ENCODE results near the gene ATXN7L1. TPM values are rescaled to one million over a fixed set of nuclear protein-coding genes. Genes with fewer than 3 reads are reported as not detected.

Gene ATXN7L1
- total RNA-seq, 1 donor from 2014 or later = 12.9 TPM

DNA sequence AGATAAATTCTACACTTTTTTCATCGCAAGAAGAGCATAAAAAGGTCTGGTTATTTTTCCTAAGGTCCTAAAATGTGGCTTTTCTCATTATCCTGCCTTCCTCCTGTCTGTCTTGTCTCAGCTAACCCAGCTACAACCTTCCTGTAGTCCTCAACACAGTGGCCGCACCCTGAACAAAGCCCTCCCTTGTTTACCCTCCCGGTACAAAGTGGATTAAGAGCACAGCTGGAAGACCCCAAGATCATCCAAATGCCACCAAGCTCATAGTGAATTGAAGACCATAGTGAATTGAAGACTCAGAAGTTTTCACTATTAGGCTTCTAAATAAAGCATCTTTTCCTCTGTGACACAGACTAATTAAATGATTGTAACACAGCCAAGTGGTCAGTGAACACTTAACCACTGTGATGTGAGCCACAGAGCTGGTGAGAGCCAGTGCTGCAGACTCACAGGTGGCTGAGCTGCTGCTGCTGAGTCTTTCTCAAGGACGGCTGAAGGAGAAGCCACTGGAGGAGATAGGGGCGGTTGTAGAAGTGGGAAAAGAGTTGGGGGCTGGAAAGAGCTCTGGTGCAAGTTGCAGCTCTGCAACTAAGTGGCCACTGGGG is 123.6 kb downstream of the ATXN7L1 start:
- Histone ChIP-seq H3K4me3 (no peak overlapping the region), H3K27me3 (no peaks in the 10 kb centered on the region), H3K27ac (no peak overlapping the region), H3K9me3 (no peaks in the 10 kb centered on the region), H3K4me1 (no peaks in the 10 kb centered on the region), H3K36me3 (peaks cover 3% of the 10 kb centered on the region)
- no peak for ATAC-seq
- TF ChIP-seq, protein P1, sequence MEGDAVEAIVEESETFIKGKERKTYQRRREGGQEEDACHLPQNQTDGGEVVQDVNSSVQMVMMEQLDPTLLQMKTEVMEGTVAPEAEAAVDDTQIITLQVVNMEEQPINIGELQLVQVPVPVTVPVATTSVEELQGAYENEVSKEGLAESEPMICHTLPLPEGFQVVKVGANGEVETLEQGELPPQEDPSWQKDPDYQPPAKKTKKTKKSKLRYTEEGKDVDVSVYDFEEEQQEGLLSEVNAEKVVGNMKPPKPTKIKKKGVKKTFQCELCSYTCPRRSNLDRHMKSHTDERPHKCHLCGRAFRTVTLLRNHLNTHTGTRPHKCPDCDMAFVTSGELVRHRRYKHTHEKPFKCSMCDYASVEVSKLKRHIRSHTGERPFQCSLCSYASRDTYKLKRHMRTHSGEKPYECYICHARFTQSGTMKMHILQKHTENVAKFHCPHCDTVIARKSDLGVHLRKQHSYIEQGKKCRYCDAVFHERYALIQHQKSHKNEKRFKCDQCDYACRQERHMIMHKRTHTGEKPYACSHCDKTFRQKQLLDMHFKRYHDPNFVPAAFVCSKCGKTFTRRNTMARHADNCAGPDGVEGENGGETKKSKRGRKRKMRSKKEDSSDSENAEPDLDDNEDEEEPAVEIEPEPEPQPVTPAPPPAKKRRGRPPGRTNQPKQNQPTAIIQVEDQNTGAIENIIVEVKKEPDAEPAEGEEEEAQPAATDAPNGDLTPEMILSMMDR (IDR thresholded peaks at IDR 0.05) = no peak
- no peak for DNase-seq
- intact Hi-C loops (cut with DNase I) = loop anchor here (10.0 kb wide), 1 partner anchor 108 kb away; no protein-coding TSS in a partner anchor

DNA sequence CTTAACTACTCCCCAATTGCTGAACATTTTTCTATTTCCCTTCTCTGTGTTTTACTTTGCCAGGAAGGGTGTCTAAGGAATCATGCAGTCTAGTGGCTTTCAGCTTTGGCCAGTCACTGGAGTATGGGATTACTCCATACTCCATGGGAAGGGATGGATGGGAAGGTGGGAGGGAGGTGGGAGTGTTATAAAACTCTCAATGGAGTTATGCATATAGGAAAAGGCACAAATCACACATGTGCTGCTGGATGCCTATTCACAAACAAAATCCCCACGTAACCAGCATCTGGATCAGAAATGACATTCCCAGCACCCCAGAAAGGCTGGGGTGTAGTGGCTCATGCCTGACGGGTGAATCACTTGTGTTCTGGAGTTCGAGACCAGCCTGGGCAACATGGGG is 125.3 kb downstream of the ATXN7L1 start:
- Histone ChIP-seq H3K27me3 (no peaks in the 10 kb centered on the region), H3K27ac (no peak overlapping the region), H3K9me3 (no peaks in the 10 kb centered on the region), H3K4me1 (no peaks in the 10 kb centered on the region), H3K4me3 (no peak overlapping the region), H3K36me3 (peaks cover 3% of the 10 kb centered on the region)
- TF ChIP-seq, protein P1 (IDR thresholded peaks at IDR 0.05) = no peak
- intact Hi-C loops (cut with DNase I) = loop anchor here (10.0 kb wide), 1 partner anchor 106 kb away; no protein-coding TSS in a partner anchor
- no peak for DNase-seq
- ATAC-seq = no peak

DNA sequence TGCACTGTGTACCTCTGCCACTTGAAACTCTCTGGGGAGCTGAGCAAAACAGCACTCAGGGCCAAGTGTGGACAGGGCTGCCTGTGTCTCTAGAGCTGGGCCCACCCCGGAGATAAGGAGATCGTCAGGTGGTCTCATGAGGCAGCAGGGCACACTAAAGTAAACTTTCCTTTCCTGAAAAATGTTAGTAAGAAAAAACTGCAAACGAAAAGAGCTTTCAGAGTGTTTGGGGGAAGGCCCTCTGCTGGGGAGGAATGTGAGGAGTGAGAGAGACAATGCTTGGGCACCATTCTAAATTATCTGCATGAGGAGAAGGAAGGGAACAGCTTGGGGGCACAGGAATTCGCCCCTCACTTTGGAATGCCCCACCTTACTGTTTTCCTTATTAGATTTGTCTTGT is 127.7 kb downstream of the ATXN7L1 start:
- TF ChIP-seq, protein P1 (IDR thresholded peaks at IDR 0.05) = no peak
- no peak for DNase-seq
- Histone ChIP-seq H3K27ac (no peak overlapping the region), H3K36me3 (peaks cover 3% of the 10 kb centered on the region), H3K4me3 (no peak overlapping the region), H3K4me1 (no peaks in the 10 kb centered on the region), H3K9me3 (no peaks in the 10 kb centered on the region), H3K27me3 (no peaks in the 10 kb centered on the region)
- intact Hi-C loops (cut with DNase I) = no loop called here
- ATAC-seq = no peak

DNA sequence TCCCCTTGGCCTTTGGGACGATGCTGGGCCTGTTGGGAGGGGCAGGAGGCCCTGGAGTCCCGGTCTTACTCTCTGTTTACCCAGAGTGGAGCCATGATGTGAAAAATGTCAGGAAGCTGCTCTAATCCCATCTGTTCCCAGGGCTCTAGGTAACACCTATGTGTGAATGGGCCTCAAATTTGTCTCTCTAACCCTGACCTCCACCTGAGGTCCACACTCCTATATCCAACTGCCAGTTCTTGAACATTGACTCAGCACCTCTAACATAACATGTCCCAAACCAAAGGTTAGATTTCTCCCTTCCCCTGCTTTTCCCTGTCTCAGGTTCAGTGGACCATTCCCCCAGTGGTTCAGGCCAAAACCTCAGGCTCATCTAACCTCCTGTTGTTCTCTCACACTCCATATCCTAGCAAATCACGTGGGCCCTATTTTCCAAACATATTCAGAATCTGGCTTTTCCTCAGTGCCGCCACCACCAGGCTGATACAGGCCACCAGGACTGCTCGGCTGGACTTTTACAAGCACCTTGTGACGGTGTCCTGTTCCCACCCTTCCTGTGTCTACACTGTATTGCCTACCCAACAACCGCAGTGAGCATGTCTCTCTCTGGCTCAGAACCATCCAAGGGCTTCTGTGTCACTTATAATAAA is 130.6 kb downstream of the ATXN7L1 start:
- intact Hi-C loops (cut with DNase I) = no loop called here
- ATAC-seq (no peak), DNase-seq (no peak)
- Histone ChIP-seq H3K36me3 (no peaks in the 10 kb centered on the region), H3K27me3 (no peaks in the 10 kb centered on the region), H3K27ac (no peak overlapping the region), H3K4me1 (peaks cover 3% of the 10 kb centered on the region), H3K9me3 (no peaks in the 10 kb centered on the region), H3K4me3 (no peak overlapping the region)
- TF ChIP-seq, protein P1 (IDR thresholded peaks at IDR 0.05) = no peak

DNA sequence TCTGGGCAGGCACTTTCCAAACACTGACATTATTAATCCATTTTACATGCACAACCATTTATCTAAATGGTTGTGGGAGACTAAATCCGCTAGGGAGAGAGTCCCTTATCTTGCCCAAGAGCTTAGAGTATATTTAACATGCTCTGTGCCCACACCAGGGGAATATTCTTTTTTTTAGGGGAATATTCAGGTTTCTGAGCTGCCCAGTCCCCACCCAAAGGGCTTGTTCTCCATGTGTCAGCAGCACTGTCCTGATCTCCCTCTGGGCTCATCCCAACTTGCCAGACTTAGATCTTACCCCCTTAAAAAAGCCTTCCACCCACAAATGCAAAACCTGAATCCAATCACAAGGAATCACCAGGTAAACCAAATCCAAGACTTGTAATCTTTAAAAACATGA is 132.1 kb downstream of the ATXN7L1 start:
- no peaks in the 10 kb centered on the region for H3K27me3 ChIP-seq
- no peak overlapping the region for H3K4me3 ChIP-seq
- H3K36me3 ChIP-seq = no peaks in the 10 kb centered on the region
- intact Hi-C loops (cut with DNase I) = no loop called here
- DNase-seq = no peak
- H3K9me3 ChIP-seq = no peaks in the 10 kb centered on the region
- TF ChIP-seq, protein P1 (IDR thresholded peaks at IDR 0.05) = no peak
- ATAC-seq = no peak
- no peak overlapping the region for H3K27ac ChIP-seq
- H3K4me1 ChIP-seq = peaks cover 3% of the 10 kb centered on the region

Measured in upper lobe of right lung (tissue), 1 donor.